CD4-positive, alpha-beta memory T cell (primary cell): ENCODE data around the gene HAVCR1. TPM values are rescaled to one million over a fixed set of nuclear protein-coding genes. Genes with fewer than 3 reads are reported as not detected.

Source experiments
- CTCF ChIA-PET: fragments of 350-600 bp; sonication (Branson Sonifier 250); formaldehyde crosslinking; loops from one replicate; lab custom pipeline; 2021; ENCODE audit warnings: inconsistent platforms; ENCODE audit not compliant: partially characterized antibody; lab: Charles Lee
- POLR2A ChIA-PET: fragments of 350-600 bp; sonication (Branson Sonifier 250); formaldehyde crosslinking; loops from one replicate; lab custom pipeline; 2021; ENCODE audit not compliant: partially characterized antibody; lab: Charles Lee
- DNase-seq, 5 donors: peaks; one replicate each; pipeline versions ENCODE4 v3.0.0 to v3.0.0-alpha.2; 2020 to 2022; ENCODE audit warnings: mixed read lengths in 1 of 5
- H3K27ac ChIP-seq: one replicate; pipeline ENCODE4 v1.7.0; 2013; ENCODE audit warnings: low read depth, low read length
- H3K27me3 ChIP-seq: 2 replicates; pipeline ENCODE4 v1.7.0; 2013; ENCODE audit warnings: mild to moderate bottlenecking, low read length, moderate library complexity; ENCODE audit not compliant: insufficient read depth
- H3K36me3 ChIP-seq: 2 replicates; pipeline ENCODE4 v1.7.0; 2013; ENCODE audit warnings: mild to moderate bottlenecking, low read length, moderate library complexity; ENCODE audit not compliant: insufficient read depth
- H3K4me1 ChIP-seq: 2 replicates; pipeline ENCODE4 v1.7.0; 2013; ENCODE audit warnings: mild to moderate bottlenecking, low read length, moderate library complexity; ENCODE audit not compliant: insufficient read depth
- H3K4me3 ChIP-seq, 2 donors: one replicate each; pipeline ENCODE4 v1.7.0; 2013; ENCODE audit warnings: low read length in 2 of 2, mild to moderate bottlenecking in 1 of 2
- H3K9me3 ChIP-seq, 2 donors: one replicate each; pipeline ENCODE4 v1.7.0; 2013; ENCODE audit warnings: low read length in 2 of 2, control low read depth in 1 of 2; ENCODE audit not compliant: control insufficient read depth in 1 of 2
- H3K27ac Mint-ChIP-seq, 7 donors: one replicate each; pipeline ENCODE4 v1.8.0; 2020 to 2021; ENCODE audit warnings: mixed read lengths in 7 of 7, mild to moderate bottlenecking in 6 of 7, inconsistent platforms in 3 of 7, moderate library complexity in 3 of 7
- H3K27me3 Mint-ChIP-seq, 2 donors: one replicate each; pipeline ENCODE4 v1.8.0; 2020 to 2021; ENCODE audit warnings: mixed read lengths in 2 of 2
- H3K36me3 Mint-ChIP-seq, 2 donors: one replicate each; pipeline ENCODE4 v1.8.0; 2020 to 2021; ENCODE audit warnings: mixed read lengths in 2 of 2, inconsistent platforms in 1 of 2, mild to moderate bottlenecking in 1 of 2
- H3K4me1 Mint-ChIP-seq, 4 donors: one replicate each; pipeline ENCODE4 v1.8.0; 2020 to 2021; ENCODE audit warnings: mixed read lengths in 4 of 4, mild to moderate bottlenecking in 1 of 4
- H3K4me3 Mint-ChIP-seq, 8 donors: one replicate each; pipeline ENCODE4 v1.8.0; 2020 to 2021; ENCODE audit warnings: mixed read lengths in 8 of 8, mild to moderate bottlenecking in 7 of 8, moderate library complexity in 6 of 8, inconsistent platforms in 3 of 8
- H3K9me3 Mint-ChIP-seq, 8 donors: one replicate each; pipeline ENCODE4 v1.8.0; 2020 to 2021; ENCODE audit warnings: mixed read lengths in 8 of 8, mild to moderate bottlenecking in 5 of 8, inconsistent platforms in 3 of 8, moderate library complexity in 1 of 8
- intact Hi-C: fragments of 100-400 bp; cut with micrococcal nuclease; formaldehyde crosslinking; loops from one replicate; pipeline ENCODE4 v1.15.1; 2023
- polyA plus RNA-seq, 2 donors: library from polyadenylated mRNA; unstranded; fragments of 300-500 nt; fragmentation: Illumina TruSeq; gene quantifications; one replicate each; pipeline ENCODE4 v1.2.3, GENCODE V29; 2021
- total RNA-seq, 2 experiments: library from RNA; stranded (reverse); gene quantifications; one replicate each; pipeline ENCODE4 v1.2.3, GENCODE V29; 2021

HAVCR1 gene
- total RNA-seq, result 10 to 100 TPM in 1 of 2 experiments, 1 to 10 TPM in 1; 5.7 to 10.1 TPM
- under 1 TPM; 0.91 TPM for polyA plus RNA-seq

DNA sequence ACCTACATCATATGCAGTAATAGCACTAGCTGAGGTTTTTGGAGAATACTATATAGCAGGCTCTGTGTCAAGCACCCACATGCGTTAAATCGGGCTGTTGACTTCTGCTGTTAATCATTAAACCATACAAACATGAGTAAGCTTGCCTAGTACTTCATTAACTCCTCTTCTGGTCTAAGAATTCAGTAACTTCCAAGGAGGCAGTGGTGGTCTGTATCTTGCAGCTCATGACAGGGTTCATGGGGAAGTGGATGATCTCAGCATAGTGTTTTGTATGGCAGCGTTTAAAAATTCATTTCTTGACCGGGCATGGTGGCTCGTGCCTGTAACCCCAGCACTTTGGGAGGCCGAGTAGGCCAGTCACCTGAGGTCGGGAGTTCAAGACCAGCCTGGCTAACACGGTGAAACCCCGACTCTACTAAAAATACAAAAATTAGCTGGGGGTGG is at the start of gene HAVCR1:
TSS of gene HAVCR1 (minus strand) at position 24 of the 447 bp plus-strand sequence. CDS start 1,173 bp downstream, outside the sequence.
- H3K4me3 ChIP-seq, result no peak within 1 kb of the TSS
- no peaks in the 10 kb centered on the region for H3K4me1 ChIP-seq
- H3K9me3 Mint-ChIP-seq, result peaks cover 0 to 2% (median 0%) of the 10 kb centered on the region in 8 donors
- no peak for DNase-seq
- no peaks in the 10 kb centered on the region for H3K27me3 ChIP-seq
- no peak within 1 kb of the TSS for H3K27ac ChIP-seq
- POLR2A ChIA-PET, result no interaction called here
- intact Hi-C loops, result no loop called here
- no peak within 1 kb of the TSS for H3K27ac Mint-ChIP-seq
- CTCF ChIA-PET, result interaction anchor here (1.1 kb wide), 1 partner anchor 72 kb away, joined by 3 read pairs; no protein-coding TSS in a partner anchor
- no peaks in the 10 kb centered on the region for H3K9me3 ChIP-seq
- no peaks in the 10 kb centered on the region for H3K4me1 Mint-ChIP-seq
- no peaks in the 10 kb centered on the region for H3K27me3 Mint-ChIP-seq
- no peaks in the 10 kb centered on the region for H3K36me3 Mint-ChIP-seq
- H3K4me3 Mint-ChIP-seq, result no peak within 1 kb of the TSS
- H3K36me3 ChIP-seq, result no peaks in the 10 kb centered on the region

DNA sequence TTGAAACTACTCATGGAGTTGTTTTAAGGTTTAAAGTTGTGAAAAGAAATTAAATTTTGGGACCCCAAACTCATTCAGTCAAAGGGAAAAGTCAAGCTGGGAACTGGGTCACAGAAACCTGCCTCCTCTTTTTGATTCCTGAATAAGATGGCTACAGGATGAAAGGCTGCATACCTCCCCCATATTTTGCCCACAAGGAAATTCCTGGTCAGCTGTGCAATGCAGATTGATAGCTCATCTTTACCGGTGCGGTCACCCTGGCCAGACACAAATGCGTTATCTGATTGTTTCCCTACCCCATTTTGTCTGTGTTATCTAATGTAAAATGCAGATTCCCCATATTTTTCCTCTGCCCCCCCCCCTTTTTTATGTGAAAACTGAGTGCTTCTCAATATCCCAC is 48.6 kb upstream of the HAVCR1 start:
- Histone ChIP-seq H3K4me3 (no peak overlapping the region), H3K36me3 (no peaks in the 10 kb centered on the region), H3K9me3 (no peaks in the 10 kb centered on the region), H3K27ac (no peak overlapping the region), H3K4me1 (peaks cover 27% of the 10 kb centered on the region), H3K27me3 (no peaks in the 10 kb centered on the region)
- no peaks in the 10 kb centered on the region for H3K27me3 Mint-ChIP-seq
- peaks cover 0 to 9% of the 10 kb centered on the region in 2 donors for H3K36me3 Mint-ChIP-seq
- peak overlapping the region in 2 of 7 donors; percentile 36 to 80 for H3K27ac Mint-ChIP-seq
- intact Hi-C loops, result loop anchor here (5.0 kb wide), 1 partner anchor 55 kb away; no protein-coding TSS in a partner anchor
- H3K4me3 Mint-ChIP-seq, result peak overlapping the region in 5 of 8 donors; percentile 10 to 61 (median 36)
- no peaks in the 10 kb centered on the region for H3K9me3 Mint-ChIP-seq
- ChIA-PET CTCF (interaction anchor here (1.4 kb wide), 1 partner anchor 8 kb away, joined by 3 read pairs; no protein-coding TSS in a partner anchor), POLR2A (interaction anchor here (3.4 kb wide), 1 partner anchor 35 kb away, joined by 33 read pairs; the partner anchor contains the start of gene MED7)
- peaks cover 17 to 49% (median 30%) of the 10 kb centered on the region in 4 donors for H3K4me1 Mint-ChIP-seq
- DNase-seq, result no peak

DNA sequence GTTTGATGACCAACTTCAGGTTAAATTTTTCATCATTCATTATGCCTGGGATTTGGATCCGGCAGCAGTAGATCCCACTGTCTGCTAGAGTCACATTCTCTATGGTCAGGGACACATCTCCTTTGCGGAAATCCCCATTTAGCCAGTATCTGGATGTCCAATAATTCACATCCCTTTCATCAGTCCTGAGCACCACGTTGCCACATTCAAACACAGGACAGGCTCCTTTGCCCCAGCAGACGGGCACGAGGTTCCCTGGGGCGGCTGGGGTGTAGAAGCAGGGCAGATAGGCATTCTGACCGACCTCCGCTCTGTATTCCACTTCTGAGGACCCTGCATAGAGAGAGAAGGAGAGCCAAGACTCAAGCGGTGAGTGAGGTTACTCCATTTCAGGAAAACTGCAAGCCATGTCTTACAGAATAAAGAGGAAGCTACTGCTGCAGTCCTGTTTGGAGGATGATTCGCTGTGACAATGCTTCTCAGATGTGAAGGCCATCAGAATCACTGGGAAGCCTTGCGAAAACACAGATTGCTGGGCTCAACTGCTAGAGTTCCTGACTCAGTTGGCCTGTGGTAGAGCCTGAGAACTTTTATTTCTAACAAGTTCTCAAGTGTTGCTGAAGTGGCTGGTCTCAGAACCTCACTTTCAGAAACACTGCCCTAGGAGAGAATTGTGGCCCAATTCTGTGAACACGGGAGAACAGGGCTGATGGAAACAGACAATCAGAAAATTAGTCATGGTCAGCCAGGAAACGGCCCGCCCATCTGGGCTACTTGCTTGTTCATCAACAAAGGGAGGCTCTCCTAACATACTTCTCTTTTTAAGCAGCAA is 47.9 kb upstream of the HAVCR1 start:
- Histone ChIP-seq H3K4me1 (peaks cover 27% of the 10 kb centered on the region), H3K9me3 (no peaks in the 10 kb centered on the region), H3K4me3 (no peak overlapping the region), H3K36me3 (no peaks in the 10 kb centered on the region), H3K27me3 (no peaks in the 10 kb centered on the region), H3K27ac (no peak overlapping the region)
- DNase-seq, result no peak
- POLR2A ChIA-PET, result no interaction called here
- intact Hi-C loops, result loop anchor here (5.0 kb wide), 1 partner anchor 55 kb away; no protein-coding TSS in a partner anchor
- CTCF ChIA-PET, result interaction anchor here (1.4 kb wide), 1 partner anchor 9 kb away, joined by 3 read pairs; no protein-coding TSS in a partner anchor
- Mint-ChIP-seq H3K27ac (peak overlapping the region in 3 of 7 donors; percentile 22 to 56 (median 36)), H3K36me3 (peaks cover 0 to 9% of the 10 kb centered on the region in 2 donors), H3K9me3 (no peaks in the 10 kb centered on the region), H3K4me3 (peak overlapping the region in 5 of 8 donors; percentile 32 to 61 (median 36)), H3K4me1 (peaks cover 17 to 49% (median 30%) of the 10 kb centered on the region in 4 donors), H3K27me3 (no peaks in the 10 kb centered on the region)

DNA sequence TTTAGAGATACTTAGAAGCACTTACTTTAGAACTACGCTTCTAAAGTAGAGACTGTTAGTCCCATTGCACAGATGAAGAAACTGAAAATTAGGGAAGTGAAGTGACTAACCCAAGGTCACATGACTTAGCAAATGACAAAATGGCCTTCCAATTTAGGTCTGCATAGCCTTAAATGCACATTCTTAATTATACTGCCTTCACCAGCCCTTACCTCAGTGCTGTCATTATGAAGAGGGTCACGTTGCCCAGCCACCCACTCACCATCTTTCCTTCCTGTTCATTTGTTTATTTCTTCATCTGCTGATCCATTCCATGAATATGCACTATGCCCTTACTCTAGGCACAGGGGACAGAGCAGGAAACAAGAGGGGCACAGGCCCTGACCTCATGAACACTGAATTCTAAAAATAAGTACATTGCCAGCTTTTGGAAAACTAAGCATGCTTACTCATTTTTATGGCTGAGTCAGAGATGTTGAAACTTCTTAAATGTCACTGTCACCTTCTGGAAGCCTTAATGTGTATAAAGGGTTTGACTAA is 41.3 kb upstream of the HAVCR1 start:
- DNase-seq, result no peak

DNA sequence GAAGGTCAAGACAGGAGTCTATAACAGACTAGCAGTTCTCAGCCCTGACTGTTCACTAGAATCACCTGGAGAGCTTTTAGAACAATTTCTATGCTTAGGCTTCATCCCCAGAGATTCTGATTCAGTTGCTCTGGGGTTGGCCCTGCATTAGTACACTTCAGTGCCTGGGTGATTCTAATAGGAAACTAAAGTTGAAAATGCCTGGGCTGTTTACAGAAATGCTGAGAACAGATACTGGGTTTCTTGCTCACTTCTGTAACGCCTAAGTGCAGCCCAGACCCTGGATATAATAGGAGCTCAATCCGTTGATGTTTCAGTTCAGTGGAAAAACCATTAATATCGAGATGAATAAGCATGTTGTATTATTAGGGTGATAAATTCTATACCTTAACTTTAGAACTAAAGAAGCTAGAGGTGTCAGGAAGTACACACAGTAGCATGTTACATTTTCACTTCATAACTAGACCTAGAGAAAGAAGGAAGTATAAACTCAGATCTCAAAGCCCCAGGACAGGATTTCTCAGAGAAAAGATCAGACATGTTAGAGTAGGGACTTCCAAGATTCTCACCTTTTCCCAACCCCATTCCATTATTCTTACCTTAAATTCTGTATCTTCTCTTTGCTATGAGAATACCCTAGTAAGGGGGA is 29.6 kb upstream of the HAVCR1 start:
- no peak overlapping the region for H3K27ac ChIP-seq
- H3K36me3 ChIP-seq, result no peaks in the 10 kb centered on the region
- H3K27me3 Mint-ChIP-seq, result no peaks in the 10 kb centered on the region
- peak overlapping the region in 1 of 7 donors; percentile 46 for H3K27ac Mint-ChIP-seq
- H3K4me3 Mint-ChIP-seq, result no peak overlapping the region
- no peaks in the 10 kb centered on the region for H3K4me1 ChIP-seq
- H3K27me3 ChIP-seq, result no peaks in the 10 kb centered on the region
- H3K4me3 ChIP-seq, result no peak overlapping the region
- H3K9me3 Mint-ChIP-seq, result peaks cover 0 to 1% (median 0%) of the 10 kb centered on the region in 8 donors
- intact Hi-C loops, result no loop called here
- CTCF ChIA-PET, result no interaction called here
- no peaks in the 10 kb centered on the region for H3K9me3 ChIP-seq
- H3K4me1 Mint-ChIP-seq, result no peaks in the 10 kb centered on the region
- no peak for DNase-seq
- POLR2A ChIA-PET, result no interaction called here
- H3K36me3 Mint-ChIP-seq, result peaks cover 6 to 13% of the 10 kb centered on the region in 2 donors

More for the DNA sequence above, 41.3 kb upstream of the HAVCR1 start:
- H3K9me3 ChIP-seq, result no peaks in the 10 kb centered on the region
- H3K36me3 Mint-ChIP-seq, result peaks cover 0 to 9% of the 10 kb centered on the region in 2 donors
- intact Hi-C loops, result no loop called here
- H3K36me3 ChIP-seq, result no peaks in the 10 kb centered on the region
- H3K27me3 Mint-ChIP-seq, result no peaks in the 10 kb centered on the region
- H3K27me3 ChIP-seq, result no peaks in the 10 kb centered on the region
- peaks cover 0 to 2% (median 0%) of the 10 kb centered on the region in 4 donors for H3K4me1 Mint-ChIP-seq
- no peaks in the 10 kb centered on the region for H3K9me3 Mint-ChIP-seq
- CTCF ChIA-PET, result no interaction called here
- H3K4me3 ChIP-seq, result no peak overlapping the region
- no peak overlapping the region for H3K27ac ChIP-seq
- H3K4me1 ChIP-seq, result no peaks in the 10 kb centered on the region
- H3K27ac Mint-ChIP-seq, result peak overlapping the region in 2 of 7 donors; percentile 36 to 49
- no peak overlapping the region for H3K4me3 Mint-ChIP-seq
- POLR2A ChIA-PET, result no interaction called here

DNA sequence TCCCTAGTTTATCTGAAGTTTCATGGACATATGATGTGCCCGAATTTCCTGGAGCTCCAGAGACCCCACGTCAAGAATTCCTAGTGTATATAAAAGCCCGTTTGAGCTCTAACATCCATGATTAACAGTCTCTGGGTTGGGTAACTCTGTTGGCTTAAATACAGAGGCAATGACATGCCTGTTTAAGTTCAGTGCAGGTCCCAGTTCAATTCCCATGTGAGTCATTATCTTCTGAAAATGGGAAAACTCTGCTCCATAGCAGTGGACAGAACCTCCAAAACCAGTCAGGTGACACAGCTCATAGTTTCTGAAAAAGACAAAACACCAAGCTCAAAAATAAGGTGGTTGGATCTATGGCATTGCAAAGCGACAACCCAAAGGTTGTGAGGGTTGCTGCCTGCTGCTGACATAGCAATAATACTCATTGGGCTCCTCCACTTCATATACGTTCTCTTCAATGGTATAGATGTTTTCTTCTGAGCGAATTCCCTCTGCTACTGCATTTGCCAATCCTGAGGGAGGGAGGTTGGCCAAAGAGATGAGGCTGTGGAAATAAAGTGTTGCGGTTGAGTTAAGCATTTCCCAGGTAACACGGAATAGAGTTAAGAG is 27.9 kb upstream of the HAVCR1 start:
- ChIA-PET POLR2A (no interaction called here), CTCF (no interaction called here)
- no peak for DNase-seq
- no peaks in the 10 kb centered on the region for H3K4me1 Mint-ChIP-seq
- Histone ChIP-seq H3K36me3 (no peaks in the 10 kb centered on the region), H3K9me3 (no peaks in the 10 kb centered on the region), H3K4me1 (no peaks in the 10 kb centered on the region), H3K27me3 (no peaks in the 10 kb centered on the region), H3K27ac (no peak overlapping the region), H3K4me3 (no peak overlapping the region)
- no peak overlapping the region for H3K27ac Mint-ChIP-seq
- intact Hi-C loops, result no loop called here
- no peaks in the 10 kb centered on the region for H3K27me3 Mint-ChIP-seq
- peaks cover 0 to 1% (median 0%) of the 10 kb centered on the region in 8 donors for H3K9me3 Mint-ChIP-seq
- H3K36me3 Mint-ChIP-seq, result peaks cover 6 to 13% of the 10 kb centered on the region in 2 donors
- H3K4me3 Mint-ChIP-seq, result no peak overlapping the region
